Bronchial epithelial cell (primary cell): ENCODE data around the gene EFEMP1. TPM values are rescaled to one million over a fixed set of nuclear protein-coding genes. Genes with fewer than 3 reads are reported as not detected.

ENCODE experiments used
- DNase-seq: peaks from one replicate; pipeline ENCODE4 v3.0.0-alpha.2; 2010; ENCODE audit warnings: low read depth
- FAIRE-seq: peaks from 2 replicates; lab custom pipeline; 2011; peaks lifted over from hg19 to GRCh38; lab: Jason Lieb, UNC
- H3K27me3 ChIP-seq: 2 replicates; pipeline ENCODE4 v1.5.1; 2011; ENCODE audit warnings: low read length; ENCODE audit not compliant: control insufficient read depth, insufficient read depth
- H3K36me3 ChIP-seq: 2 replicates; pipeline ENCODE4 v1.5.1; 2011; ENCODE audit warnings: low read length; ENCODE audit not compliant: control insufficient read depth, insufficient read depth
- H3K4me3 ChIP-seq: 2 replicates; pipeline ENCODE4 v1.5.1; 2011; ENCODE audit warnings: mild to moderate bottlenecking, low read depth, low read length, control low read depth
- CTCF ChIP-seq: IDR thresholded peaks from 2 replicates; pipeline ENCODE4 v1.5.1; 2011; ENCODE audit warnings: mild to moderate bottlenecking, moderate library complexity, low read length, control low read depth, inconsistent platforms; ENCODE audit not compliant: insufficient read depth, severe bottlenecking
- total RNA-seq: library from RNA; depleted of rRNA; stranded (reverse); fragments of >200 nt; gene quantifications from 2 replicates; pipeline ENCODE4 v1.2.1, GENCODE V29; 2014

The EFEMP1 gene
- total RNA-seq, 1 donor from 2014 or later: 113 TPM

GRCh38 chr2:55965276-55965675 lies 41.7 kb upstream of the EFEMP1 start:
- peak; percentile 76 for FAIRE-seq
- Histone ChIP-seq H3K36me3 (no peaks in the 10 kb centered on the region), H3K4me3 (no peak overlapping the region), H3K27me3 (no peaks in the 10 kb centered on the region)
- TF ChIP-seq CTCF: no peak
- DNase-seq: no peak

GRCh38 chr2:55962915-55963314 lies 39.3 kb upstream of the EFEMP1 start:
- H3K4me3 ChIP-seq: no peak overlapping the region
- TF ChIP-seq CTCF: no peak
- no peaks in the 10 kb centered on the region for H3K27me3 ChIP-seq
- FAIRE-seq (no peak), DNase-seq (no peak)
- no peaks in the 10 kb centered on the region for H3K36me3 ChIP-seq

- H3K36me3 ChIP-seq: no peaks in the 10 kb centered on the region
- H3K27me3 ChIP-seq: no peaks in the 10 kb centered on the region
- FAIRE-seq (no peak), DNase-seq (peak; percentile 72)
- H3K4me3 ChIP-seq: no peak overlapping the region
- TF ChIP-seq CTCF: peak; percentile 63
Observed at GRCh38 chr2:55961318-55961911, 37.8 kb upstream of the EFEMP1 start.

- H3K36me3 ChIP-seq: no peaks in the 10 kb centered on the region
- no peak for FAIRE-seq
- TF ChIP-seq CTCF: no peak
- no peak overlapping the region for H3K4me3 ChIP-seq
- no peak for DNase-seq
- no peaks in the 10 kb centered on the region for H3K27me3 ChIP-seq
Observed at GRCh38 chr2:55958756-55959155, 35.2 kb upstream of the EFEMP1 start.

- no peak for TF ChIP-seq CTCF
- Histone ChIP-seq H3K27me3 (no peaks in the 10 kb centered on the region), H3K36me3 (no peaks in the 10 kb centered on the region), H3K4me3 (no peak overlapping the region)
- FAIRE-seq: no peak
- no peak for DNase-seq
Observed at GRCh38 chr2:55957142-55957541, 33.6 kb upstream of the EFEMP1 start.
